CD4-positive, alpha-beta T cell treated with Interleukin-17A for 1 hour (primary cell): Measurements from ENCODE around the gene HOXC6.

Experiments used
- DNase-seq: peaks from one replicate; pipeline ENCODE4 v3.0.0-alpha.2; 2020

Gene HOXC6

DNA sequence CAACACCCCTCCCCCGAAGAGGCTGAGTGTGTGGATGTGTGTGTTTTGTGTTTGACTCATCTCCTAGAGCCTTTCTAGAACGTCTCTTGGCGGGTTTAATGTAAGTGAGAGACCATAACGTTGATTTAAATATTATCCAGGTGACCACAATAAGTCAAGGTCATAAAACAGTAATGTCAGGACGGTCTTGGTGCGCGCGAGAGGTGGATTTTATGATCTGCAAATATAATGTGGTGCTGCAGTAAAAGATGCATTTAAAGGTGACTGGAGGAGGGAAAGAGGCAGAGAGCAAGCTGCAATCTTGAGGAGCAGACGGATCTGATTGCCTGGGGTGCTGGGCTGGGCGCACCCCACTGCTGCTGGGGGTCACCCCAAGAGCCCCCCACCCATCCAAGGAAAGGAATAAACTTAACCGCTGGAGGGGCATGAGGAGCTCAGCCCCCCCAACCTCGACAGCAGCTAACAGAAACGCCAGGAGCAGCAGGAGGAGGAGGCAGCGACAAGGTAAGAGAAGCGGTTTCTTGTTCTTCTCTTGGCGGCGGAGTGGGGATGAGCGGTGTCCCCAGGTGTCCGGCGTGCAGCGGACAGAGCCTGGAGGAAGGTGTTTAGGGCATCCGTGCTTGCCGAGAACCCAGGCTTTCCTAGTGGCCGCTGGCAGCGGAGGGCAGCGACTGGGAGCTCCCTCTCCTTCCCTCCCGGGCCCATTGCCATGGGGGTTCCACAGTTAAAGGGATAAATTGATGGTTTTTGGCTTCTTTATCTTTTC is 37.7 kb upstream of the HOXC6 start:
- no peak for DNase-seq

DNA sequence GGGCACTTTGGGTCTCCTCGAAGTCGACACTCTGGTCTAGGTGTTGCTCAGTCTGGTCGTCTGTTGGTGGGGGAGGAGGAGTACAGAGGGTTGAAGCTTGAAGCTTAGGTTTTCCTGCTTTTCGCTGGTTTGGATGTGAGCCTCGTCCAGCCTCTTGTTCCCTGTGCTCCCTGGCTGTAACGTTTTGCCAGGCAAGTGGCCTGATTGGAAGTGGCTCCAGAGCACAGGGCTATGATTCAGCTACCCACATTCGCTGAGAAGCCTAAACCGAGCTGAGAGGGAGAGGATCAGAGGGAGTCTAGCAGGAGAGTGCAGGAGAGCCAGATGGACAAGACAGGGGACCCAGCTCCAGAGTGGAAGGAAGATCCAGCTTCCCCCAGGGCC is 37.2 kb upstream of the HOXC6 start:
- no peak for DNase-seq

DNA sequence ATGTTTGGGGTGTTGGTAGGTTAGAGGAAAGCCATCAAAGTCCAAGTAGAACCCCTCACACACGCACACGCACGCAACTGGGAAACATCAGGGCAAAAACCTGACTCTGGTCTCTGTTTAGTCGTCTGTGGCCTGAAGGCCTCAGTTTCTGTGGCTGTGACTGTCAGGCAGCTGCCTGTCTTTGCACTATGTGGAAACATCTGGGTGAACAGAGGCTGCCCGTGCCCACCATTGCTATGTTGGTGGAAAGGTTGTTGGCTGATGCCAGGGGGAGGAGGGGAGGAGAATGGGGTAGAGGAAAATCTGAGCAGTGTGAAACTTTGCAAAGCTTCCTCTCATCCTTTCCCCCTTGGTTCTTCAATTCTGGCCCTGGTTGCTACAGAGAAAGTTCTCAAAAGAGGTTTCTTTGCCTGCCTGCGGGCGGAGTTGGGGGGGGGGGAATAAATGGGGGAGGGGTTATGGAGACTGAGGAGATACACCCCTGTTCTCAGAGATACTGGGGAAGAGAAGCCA is 35.8 kb upstream of the HOXC6 start:
- no peak for DNase-seq

DNA sequence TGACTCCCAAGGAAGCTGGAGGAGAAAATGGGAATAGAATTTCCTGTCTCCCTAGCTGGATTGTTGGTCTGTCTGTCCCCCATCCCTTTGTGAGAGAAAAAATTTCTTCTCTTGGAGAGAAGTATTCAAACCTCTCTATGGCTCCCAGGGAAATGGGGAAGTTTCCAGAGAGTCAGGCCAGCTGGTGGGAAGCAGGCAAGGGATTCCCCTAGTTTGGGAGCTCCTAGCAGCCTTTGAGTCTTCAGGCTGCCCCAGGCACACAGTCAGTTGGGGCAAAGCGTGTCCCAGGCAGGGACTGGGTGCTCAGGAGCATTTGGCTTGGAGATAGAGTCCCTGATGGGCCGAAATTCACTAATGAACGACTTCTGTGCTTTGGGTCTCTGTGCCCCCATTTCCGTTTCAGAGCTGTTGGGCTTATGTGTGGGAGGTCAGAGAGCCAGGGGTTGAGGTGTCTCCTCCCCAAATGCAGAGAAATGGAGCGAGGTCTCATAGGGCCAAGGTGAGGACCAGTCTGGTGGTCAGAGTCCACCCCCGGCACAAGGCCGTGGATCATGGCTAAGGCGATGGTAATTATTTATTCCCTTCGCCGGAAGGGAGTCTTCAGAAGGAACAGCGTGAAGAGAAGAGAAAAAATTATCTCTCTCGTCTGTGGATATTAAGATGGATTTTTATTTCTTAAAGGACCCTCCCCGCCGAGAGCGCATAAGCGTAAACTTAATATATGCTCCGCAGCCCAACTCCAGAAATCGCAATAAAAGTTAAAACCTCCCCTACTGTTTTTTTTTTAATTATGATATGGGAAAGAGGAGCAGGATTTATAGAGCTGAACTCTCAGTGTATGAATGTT is 34.9 kb upstream of the HOXC6 start:
- DNase-seq, result no peak

DNA sequence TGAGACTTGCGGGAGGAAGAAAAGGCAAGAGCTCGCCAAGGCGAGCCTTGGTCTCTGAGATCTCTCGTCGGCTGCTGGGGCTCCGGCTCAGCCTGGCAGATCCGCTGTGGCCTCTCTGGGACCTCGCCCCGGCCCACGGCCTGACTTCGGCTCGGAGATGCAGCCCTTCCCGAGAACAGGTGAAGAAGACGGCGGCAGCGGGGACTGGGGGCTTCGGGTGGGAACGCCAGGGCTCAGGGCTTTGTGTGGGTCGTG is 34.3 kb upstream of the HOXC6 start:
- no peak for DNase-seq

DNA sequence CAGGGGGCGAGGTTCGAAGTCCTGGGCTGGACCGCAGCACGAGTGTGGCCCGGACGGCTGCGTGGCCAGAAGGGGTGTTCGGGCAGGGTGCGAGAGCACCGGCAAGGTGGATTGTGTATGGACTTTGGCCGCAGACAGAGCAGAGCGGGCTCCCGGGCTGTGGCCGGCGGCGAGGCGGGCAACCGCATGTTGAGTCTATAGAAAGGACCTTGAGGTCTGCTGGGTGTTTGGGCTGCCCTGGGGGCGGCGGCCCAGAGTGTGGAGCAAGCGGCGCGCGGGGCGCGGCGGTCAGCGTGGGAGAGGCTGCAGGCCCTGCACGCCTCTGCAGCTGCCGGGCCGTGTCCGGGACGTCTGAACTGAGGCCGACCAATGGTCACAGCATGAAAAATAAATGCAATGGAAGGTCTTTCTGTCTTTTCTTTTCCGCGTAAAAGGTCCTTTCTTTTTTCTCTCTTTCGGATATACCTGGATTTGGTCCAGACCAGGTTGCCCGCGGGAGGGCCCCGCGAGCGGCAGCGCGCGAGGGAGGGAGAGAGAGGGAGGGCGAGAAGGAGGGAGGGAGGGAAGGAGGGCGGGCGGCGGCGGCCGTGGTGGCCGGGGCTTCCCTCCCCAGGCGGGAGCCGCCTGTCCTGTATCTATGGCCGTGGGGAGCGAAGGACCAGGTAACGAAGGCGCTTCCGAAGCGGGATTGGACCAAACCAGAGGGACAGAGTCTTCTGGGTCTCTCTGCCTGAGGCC is 33.8 kb upstream of the HOXC6 start:
- DNase-seq, result no peak

DNA sequence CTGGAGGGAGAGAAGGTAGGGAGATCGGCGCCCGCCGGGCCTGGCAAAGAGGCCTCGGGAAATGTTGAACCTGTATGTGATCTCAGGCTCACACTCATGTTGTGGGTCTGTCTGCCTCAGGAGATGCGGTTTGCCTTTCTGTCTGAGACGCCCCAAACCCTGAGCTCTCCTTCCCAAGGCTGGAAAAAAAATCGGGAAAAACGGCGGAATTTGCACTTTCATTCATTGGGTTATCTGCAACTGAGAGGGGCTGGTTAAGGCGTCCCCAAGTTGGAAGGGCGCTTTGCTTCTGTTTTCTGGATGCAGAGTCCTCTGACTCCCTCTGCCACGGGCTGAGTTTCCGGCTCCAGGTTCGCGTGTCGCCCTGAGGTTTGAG is 33.2 kb upstream of the HOXC6 start:
- DNase-seq, result no peak

DNA sequence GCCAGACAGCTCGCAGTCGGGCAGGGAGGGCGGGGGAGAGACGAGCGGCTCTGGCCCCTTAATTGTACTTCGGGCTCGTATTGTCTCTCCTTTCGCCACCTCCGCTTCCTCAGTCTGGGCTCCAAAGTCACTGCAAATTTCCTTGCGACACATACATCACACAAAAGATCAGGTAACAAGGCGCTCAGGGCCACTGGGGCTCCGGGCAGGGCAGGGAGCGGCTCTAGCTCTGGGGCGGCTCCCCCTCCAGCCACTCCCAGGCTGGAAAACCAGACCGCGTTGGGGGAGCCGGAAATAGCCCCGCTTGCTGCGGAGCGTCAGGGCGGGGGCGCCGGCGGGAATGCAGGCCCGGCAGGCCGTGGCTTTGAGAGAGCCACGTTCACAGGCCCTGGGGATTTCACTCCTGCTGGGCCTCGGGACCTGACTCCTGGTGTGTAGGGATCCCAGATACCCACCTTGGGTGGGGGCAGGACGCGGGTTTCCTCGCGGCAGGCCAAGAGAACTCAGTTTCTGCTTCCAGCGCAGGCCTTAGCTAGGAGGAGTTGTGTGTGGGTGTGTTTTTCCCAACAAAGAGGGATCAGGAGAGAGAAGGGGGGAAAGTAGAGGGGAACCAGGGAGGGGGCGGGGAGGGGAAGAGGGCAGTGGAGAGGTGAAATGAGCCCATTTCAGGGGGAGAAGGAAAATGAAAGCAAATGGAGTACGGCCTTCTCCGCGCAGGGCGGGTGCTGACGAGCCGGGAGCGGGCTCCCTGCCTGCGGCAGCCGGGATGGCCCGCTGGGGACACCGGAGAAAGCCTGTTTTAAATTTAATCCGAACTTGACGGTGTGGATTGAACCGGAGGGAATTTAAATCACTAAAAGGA is 32.6 kb upstream of the HOXC6 start:
- no peak for DNase-seq

DNA sequence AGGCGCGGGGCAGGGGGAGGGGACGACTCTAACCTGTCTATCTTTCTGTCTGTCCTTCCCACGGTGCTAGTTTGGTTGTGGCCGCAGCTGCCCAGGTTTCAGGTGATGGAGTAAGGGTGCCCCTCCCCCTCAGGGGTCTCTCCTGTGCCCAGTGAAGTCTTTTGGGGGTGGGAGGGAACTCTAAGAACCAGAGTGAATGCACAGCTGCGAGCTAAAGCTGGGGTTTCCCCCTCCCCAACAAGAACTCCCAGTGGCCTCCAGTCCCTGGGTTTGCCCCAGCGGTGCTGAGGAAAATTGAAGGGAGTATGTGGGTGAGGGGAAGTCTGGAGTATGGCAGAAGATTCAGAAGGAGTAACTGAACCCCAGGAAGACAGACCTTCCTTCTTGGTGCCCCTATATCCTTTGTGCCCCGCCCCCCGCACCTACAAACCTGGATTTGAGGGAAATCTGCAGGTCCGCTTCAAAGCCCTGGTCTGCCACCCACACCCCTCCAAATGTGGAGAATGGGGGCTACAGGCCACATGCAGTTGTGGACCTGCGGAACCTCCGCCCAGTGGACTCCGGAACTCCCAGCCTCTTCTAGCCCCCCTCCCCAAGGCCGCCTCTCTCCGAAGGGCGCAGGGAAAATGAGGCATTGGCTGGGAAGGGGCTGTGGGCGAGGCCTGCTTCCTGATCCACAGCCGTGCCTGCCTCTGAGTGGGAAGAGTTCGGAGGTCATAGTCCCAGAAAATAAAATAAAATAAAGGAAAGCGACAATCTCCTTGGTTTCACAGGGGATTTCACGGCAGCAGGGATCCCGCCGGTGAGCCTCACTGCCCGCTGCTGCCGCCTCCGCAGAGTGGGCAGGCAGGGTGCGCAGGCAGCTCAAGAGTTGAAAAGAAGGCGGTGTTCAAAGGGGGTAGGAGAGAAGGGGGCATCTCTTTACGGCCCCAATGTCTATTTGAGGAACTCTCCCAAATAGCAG is 31.7 kb upstream of the HOXC6 start:
- DNase-seq, result no peak

DNA sequence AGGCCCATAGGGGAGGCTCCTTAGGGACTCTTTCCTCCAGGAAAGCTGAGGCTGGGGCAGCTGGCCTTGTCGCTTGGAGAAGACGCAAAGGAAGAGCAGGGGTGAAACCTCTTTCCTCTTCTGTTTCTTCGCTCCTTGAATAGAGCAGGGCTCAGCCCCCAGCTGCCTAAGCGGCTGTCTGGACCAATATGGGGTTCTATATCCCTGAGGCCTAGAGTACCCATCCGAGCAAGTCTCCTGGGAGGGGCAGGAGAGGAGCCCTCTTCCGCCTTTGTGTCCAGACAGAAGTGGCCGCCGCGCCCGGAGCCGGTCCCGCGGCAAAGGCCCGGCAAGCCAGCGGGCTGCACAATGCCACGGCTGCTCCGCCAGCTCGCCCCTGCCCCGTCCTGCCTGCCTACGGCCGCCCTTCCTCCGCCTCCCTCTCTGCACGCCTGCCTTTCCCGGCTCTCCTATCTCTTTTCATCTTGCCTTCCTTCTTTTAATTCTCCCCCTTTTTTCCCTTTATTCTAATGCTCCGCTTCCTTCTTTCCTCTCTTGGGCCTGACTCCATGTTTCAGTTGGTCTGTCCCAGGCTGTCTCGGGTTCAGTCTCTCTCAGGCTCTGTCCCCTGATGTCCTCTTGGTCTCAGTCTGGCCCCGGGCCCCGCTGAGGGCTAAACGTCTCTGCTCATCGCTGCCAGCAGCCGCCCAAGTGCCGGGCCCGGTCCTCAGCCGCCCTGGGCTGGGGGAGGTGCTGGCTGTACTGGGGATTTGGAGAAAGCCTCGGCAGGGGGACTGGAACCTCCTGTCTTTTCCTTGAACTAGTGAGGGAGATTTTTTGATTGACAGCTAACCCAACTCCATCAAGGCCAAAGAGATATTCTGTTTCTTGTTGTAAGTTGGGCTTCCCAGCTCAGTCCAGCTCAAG is 30.8 kb upstream of the HOXC6 start:
- no peak for DNase-seq

DNA sequence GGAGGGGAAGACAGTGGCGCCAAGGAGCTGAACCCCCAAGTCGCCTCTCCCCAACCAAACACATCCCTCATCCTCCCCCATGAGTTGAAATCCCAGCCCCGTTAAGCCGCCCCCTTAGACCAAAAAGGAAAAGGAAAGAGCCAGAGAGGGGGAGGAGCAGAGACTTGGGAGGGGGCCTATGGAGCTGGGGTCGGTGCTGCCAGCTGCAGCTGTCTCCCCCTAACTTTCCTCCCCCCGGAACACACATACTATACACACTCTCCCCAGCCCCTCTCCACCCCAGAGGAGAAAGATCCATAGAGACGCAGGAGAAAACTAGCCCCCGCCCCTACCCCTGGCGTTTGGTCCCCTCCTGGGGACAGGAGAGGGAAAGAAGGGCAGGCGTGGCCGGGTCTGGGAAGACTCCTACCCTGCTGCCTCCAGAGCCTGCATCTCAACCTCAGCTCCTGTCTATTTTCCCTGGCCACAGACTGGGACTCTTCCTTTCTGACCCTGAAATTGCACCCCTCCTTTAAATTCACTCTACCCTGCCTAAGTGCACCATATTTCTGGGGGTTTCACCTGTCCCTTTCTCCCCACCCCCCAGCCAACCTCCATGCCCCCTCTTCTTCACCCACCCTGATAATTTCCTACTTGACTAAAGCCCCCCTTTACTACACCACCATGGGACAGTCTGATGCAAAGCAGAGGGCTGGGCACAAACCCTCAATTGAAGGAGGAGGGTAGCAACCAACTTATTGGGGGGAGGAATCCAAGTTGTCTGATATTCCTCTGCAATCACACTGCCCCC is 29.9 kb upstream of the HOXC6 start:
- no peak for DNase-seq

DNA sequence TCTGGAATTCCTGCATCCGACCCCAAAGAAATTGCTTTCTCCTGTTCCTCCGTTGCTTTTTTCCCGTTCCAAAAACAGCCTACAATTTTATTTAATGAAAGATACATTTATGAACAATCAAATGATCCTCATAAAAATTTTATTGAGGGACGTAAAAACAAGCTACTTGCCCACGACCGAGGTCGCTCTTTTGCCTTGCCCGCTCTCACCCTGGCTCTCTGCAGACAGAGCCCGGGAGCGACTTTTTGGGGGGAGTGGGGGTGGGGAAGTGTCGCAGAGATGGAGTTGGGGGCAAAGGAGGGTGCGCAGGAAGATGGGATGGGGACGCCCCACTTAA is 29.4 kb upstream of the HOXC6 start:
- DNase-seq, result no peak

DNA sequence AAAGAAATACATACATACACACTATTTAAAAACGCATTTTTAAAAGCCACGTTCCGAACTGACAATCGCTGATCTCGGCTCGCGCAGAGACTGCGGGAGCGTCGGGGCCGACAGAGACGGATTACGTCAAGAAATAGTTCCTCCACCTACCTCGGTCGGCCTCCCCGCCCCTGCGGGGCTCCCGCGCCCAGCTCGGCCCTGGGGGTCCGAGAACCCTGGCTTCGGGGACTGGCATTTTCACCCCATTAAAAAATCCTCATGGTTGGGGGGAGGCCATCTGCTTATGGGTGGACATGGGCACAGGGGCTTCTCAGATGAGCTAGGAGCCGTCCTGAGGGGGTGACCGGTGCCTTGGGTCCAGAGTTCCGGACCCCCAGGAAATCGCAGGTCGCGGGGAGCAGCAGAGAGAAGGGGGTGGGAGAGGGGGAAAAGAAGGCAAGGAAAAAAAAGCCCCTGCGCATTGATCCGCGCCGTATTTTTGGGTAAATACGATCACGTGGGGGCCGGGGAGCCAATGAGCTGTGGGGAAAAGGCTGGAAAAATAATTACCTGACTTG is 28.6 kb upstream of the HOXC6 start:
- no peak for DNase-seq

DNA sequence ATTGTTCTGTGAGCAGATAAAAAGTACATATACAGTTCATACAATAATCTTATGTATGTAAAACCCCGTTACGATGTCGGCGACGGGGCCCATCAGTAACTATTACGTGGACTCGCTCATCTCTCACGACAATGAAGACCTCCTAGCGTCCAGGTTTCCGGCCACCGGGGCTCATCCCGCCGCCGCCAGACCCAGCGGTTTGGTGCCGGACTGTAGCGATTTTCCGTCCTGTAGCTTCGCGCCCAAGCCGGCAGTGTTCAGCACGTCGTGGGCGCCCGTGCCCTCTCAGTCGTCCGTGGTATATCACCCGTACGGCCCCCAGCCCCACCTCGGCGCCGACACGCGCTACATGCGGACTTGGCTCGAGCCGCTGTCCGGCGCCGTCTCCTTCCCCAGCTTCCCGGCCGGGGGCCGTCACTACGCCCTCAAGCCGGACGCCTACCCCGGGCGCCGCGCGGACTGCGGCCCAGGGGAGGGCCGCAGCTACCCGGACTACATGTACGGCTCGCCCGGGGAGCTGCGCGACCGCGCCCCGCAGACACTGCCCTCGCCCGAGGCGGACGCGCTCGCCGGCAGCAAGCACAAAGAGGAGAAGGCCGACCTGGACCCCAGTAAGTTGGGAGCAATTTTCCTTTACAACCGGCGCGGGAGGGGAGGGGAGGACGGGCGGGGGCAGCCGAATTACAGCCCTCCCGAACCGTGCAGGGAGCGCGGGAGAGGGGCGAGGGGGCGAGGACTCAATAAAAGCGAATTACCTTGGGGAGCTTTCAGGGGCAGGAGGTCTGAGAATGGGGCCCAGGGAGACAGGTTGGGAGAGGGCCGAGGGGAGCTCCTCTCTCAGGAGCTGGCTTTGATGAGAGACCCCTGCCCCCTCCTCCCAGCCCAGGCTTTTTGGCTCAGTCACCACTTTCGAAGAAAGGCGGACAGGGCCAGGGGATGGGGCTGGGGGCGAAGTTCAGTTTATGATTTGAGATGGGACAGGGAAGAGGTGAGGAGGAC is 27.8 kb upstream of the HOXC6 start, which contains the start of gene HOXC9:
Gene HOXC9 (plus strand): TSS at position 46 of the 999 bp plus-strand sequence. CDS start 28 bp downstream, at position 74.
- DNase-seq, result no peak

DNA sequence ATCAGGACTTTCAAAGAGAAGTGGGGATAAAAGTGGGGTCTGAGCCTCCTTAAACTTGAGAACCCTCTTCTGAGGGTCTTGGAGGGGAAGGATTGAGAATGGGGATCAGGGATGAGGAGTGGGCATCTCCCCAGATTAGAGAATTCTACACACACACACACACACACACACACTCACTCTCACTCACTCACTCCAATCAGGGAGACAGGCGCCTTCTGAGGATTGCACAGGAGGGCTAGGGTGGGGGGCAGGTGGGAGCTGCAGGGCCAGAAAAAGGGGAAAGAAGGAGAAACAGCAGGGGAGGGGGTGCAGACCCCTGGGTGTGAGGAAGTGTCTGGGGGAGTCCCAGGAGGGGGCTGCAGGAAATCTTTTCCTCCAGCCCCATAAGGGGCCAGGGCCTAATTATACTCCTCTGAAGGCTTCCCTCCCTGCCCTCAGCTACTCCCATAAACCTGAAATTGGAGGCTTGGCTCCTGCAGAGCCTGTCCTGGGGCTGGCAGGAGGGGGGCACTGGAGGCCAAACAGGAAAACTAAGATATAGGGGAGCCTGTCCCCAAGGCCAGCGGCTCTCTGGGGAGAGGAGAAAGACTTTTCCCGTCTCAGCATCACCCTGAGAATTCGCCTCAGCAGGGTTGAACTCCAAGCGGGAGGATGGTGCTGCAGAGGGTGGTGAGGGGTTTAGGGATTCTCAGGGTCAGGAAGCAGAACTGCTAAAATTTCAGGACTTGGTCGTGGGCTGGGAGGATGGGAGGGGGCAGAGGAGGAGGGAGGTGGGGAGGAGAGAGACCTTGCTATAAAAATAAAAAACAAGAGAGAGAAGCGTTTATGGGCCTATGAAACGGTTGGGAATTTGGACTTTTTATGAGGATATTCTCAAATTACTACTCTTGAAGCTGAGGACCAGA is 26.7 kb upstream of the HOXC6 start:
- DNase-seq, result no peak

DNA sequence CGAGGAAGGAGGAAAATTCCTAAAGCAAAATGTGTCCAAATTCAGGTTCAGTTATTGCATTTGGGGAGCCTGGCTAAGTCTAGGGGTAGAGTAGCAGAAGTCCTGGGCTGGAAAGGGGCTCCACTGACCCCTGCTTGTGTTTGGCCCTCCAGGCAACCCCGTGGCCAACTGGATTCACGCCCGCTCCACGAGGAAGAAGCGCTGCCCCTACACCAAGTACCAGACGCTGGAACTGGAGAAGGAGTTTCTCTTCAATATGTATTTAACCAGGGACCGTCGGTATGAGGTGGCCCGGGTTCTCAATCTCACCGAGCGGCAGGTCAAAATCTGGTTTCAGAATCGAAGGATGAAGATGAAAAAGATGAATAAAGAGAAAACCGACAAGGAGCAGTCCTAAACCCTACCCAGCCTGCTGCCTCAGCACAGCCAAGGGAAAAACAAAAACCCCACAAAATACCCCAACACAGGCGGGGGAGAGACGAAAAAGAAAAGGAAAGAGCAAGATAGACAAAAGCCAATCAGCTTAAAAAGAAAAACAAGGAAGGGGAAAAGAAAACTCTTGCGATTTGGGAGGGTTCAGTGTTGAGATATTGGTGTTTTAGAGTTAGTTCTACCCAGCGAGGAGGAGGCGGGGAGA is 25.8 kb upstream of the HOXC6 start:
- DNase-seq, result no peak
